Psoas muscle (tissue), 8 donors: ENCODE measurements around the gene NBEA. TPM values are rescaled to one million over a fixed set of nuclear protein-coding genes. Genes with fewer than 3 reads are reported as not detected.
"Not testable (repeated sequence)": the region's sequence is repeated elsewhere in the genome, so short reads cannot be mapped to it uniquely, and the experiment has no call there.

Source experiments
- ATAC-seq, 4 donors: fragments of 200-7000 bp; cut with Tn5 transposase; one replicate each; pipeline ENCODE4 v1.9.1; 2020; ENCODE audit warnings: moderate library complexity in 3 of 4, mild to moderate bottlenecking in 2 of 4
- DNase-seq, 2 donors: peaks; one replicate each; pipeline ENCODE4 v3.0.0-alpha.2; 2020
- H3K27ac ChIP-seq: fragments of 200-600 bp; one replicate; pipeline ENCODE4 v1.8.0; 2022
- H3K27me3 ChIP-seq, 3 donors: fragments of 200-600 bp in 1 of 3; one replicate each; pipeline versions ENCODE4 v1.6.1 to v1.8.0; 2013 to 2022; ENCODE audit warnings: low read length in 2 of 3, mild to moderate bottlenecking in 2 of 3, moderate library complexity in 1 of 3; ENCODE audit not compliant: insufficient read depth in 3 of 3
- H3K36me3 ChIP-seq, 2 donors: fragments of 200-600 bp in 1 of 2; one replicate each; pipeline versions ENCODE4 v1.6.1 to v1.8.0; 2013 to 2022; ENCODE audit warnings: low read depth in 1 of 2, mild to moderate bottlenecking in 1 of 2, moderate library complexity in 1 of 2; ENCODE audit not compliant: insufficient read depth in 1 of 2
- H3K4me1 ChIP-seq: fragments of 200-600 bp; one replicate; pipeline ENCODE4 v1.8.0; 2022
- H3K4me3 ChIP-seq: fragments of 200-600 bp; one replicate; pipeline ENCODE4 v1.8.0; 2022; ENCODE audit warnings: mild to moderate bottlenecking
- H3K9me3 ChIP-seq: fragments of 200-600 bp; one replicate; pipeline ENCODE4 v1.8.0; 2022
- WGBS, 3 donors: extraction: QIAGEN DNeasy Blood & Tissue Kit; methylation state at CpG; one replicate each; pipeline versions ENCODE4 v1.1.6 to v1.1.7; 2013; 5-methylcytosine and 5-hydroxymethylcytosine counted together
- intact Hi-C, 2 donors: fragments of 100-400 bp; cut with DNase I; formaldehyde crosslinking; loops; one replicate each; pipeline versions ENCODE4 v1.11.0 to v1.14.2; 2022
- polyA plus RNA-seq, 3 donors: library from polyadenylated mRNA; stranded (reverse); fragments of 200-250 nt; gene quantifications; one replicate each; pipeline ENCODE4 v1.2.3, GENCODE V29; 2013
- total RNA-seq, 4 donors: library from RNA; stranded (reverse); fragmentation: NEBNext Ultra II Directional in 2 of 4; extraction: Animal tissue kit (Norgen Biotek cat#: 25700) in 2 of 4; gene quantifications; one replicate each; pipeline versions ENCODE4 v1.2.1 to v1.2.4, GENCODE V29; 2021 to 2023
- TF ChIP-seq, protein P1 (sequence below): fragments of 200-600 bp; IDR thresholded peaks from one replicate; pipeline ENCODE4 v1.8.0; 2022; ENCODE audit warnings: antibody characterized with exemption
- donor health status: healthy with polysubstance abuse.
- donor health status: DM: no; HTN: no; CAD: no; lungs with moderate emphysema.
- donor health status: Bipolar disorder and iron deficiency.
- donor health status: healthy.
- donor health status: DM: yes; HTN: yes; CAD: no.
- donor health status: DM: no; HTN: no; CAD: no.
- donor health status: DM: no; HTN: no; CAD: no.
- donor health status: DM: yes; HTN: yes; CAD: no.

Gene NBEA
- total and polyA plus RNA-seq, 7 donors: 0.99 to 5.3 (median 1.5) TPM

DNA sequence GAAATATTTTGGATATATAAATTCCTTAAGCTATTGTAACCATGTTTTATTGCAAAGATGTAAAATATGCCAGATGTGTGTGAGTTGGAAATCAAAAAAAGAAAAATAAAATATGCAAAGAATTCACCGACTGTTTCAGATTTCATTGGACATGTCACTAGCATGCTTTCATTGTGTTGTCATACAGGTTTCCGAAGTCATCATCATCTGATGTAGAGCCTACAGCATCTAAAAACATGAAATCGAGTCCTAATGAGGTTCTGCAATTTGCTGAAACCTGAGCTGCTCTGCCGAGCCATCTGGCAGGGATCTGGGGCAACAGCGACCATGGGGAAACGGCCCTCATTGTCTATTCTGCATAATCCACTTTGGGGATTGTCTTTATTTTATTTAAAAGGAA, 730.5 kb downstream of the NBEA start:
- Histone ChIP-seq H3K27ac (no peak overlapping the region), H3K36me3 (peaks cover 0 to 10% of the 10 kb centered on the region in 2 donors), H3K9me3 (no peaks in the 10 kb centered on the region), H3K4me1 (no peaks in the 10 kb centered on the region), H3K27me3 (no peaks in the 10 kb centered on the region), H3K4me3 (no peak overlapping the region)
- DNase-seq (no peak), ATAC-seq (no peak)
- TF ChIP-seq, protein P1, sequence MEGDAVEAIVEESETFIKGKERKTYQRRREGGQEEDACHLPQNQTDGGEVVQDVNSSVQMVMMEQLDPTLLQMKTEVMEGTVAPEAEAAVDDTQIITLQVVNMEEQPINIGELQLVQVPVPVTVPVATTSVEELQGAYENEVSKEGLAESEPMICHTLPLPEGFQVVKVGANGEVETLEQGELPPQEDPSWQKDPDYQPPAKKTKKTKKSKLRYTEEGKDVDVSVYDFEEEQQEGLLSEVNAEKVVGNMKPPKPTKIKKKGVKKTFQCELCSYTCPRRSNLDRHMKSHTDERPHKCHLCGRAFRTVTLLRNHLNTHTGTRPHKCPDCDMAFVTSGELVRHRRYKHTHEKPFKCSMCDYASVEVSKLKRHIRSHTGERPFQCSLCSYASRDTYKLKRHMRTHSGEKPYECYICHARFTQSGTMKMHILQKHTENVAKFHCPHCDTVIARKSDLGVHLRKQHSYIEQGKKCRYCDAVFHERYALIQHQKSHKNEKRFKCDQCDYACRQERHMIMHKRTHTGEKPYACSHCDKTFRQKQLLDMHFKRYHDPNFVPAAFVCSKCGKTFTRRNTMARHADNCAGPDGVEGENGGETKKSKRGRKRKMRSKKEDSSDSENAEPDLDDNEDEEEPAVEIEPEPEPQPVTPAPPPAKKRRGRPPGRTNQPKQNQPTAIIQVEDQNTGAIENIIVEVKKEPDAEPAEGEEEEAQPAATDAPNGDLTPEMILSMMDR: no peak
- 36 to 48% (median 42%) methylated on average over 6 of the region's 6 CpGs for WGBS, 3 donors
- intact Hi-C loops: no loop called here

DNA sequence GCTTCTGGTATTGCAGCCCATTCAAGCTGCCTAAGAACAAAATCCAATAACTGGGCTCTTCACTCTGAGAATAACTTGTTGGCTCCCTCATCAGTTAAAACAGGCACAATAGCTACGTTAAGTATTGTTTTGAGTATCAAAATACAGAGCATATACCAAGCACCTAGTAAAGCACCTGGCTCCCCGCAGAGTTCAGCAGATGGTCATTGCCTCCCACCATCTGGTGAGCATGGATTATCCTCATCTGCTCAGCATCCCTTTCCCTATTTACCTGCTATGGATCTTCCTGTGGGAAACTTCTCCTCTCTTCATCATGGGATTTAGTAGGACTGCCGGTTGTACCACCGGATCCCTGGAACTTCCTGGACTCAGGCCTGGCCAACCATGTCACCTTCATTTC, 733.6 kb downstream of the NBEA start:
- H3K27ac ChIP-seq: no peak overlapping the region
- 88 to 94% (median 91%) methylated on average over 4 of the region's 4 CpGs for WGBS, 3 donors
- no peaks in the 10 kb centered on the region for H3K9me3 ChIP-seq
- H3K27me3 ChIP-seq: no peaks in the 10 kb centered on the region
- TF ChIP-seq, protein P1: no peak
- no peak overlapping the region for H3K4me3 ChIP-seq
- no peak for DNase-seq
- ATAC-seq: no peak
- intact Hi-C loops: no loop called here
- peaks cover 0 to 5% of the 10 kb centered on the region in 2 donors for H3K36me3 ChIP-seq
- H3K4me1 ChIP-seq: no peaks in the 10 kb centered on the region

DNA sequence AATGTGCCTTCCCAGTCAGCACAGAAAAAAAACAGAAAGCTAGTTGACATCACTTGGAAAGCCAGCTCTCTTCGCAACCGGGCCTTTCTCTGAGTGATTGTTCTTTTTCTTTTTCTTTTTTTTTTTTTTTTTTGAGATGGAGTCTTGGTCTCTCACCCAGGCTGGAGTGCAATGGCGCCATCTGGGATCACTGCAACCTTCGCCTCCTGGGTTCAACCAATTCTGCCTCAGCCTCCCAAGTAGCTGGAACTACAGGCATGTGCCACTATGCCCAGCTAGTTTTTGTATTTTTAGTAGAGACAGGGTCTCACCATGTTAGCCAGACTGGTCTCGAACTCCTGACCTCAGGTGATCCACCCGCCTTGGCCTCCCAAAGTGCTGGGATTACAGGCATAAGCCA, 735.8 kb downstream of the NBEA start:
- H3K9me3 ChIP-seq, intact Hi-C loops, H3K27me3 ChIP-seq, ATAC-seq, H3K27ac ChIP-seq, H3K36me3 ChIP-seq, H3K4me1 ChIP-seq, H3K4me3 ChIP-seq, DNase-seq: not testable (repeated sequence)
- whole genome bisulfite sequencing, 3 donors: 76 to 89% (median 78%) methylated on average over 6 of the region's 6 CpGs

DNA sequence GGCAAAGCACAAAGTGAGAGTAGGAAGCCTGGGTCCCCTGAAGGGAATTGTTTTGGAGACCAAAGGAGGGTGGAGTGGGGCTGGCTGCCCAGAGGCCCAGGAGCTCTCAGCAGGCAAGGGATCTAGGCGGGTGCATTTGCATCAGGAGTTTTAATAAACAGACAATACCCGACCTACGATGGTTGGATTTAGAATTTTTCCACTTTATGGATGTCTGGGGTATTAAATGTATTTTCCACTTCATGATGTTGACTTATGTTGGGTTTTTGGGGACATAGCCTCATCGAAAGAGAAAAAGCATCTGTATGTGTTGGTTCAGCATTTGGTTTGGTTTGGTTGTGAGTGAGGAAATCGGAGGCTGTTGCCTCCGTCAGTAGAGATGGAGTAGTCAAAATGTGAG, 739.6 kb downstream of the NBEA start:
- Histone ChIP-seq H3K27me3 (no peaks in the 10 kb centered on the region), H3K9me3 (no peaks in the 10 kb centered on the region), H3K4me1 (no peaks in the 10 kb centered on the region), H3K4me3 (no peak overlapping the region), H3K36me3 (no peaks in the 10 kb centered on the region), H3K27ac (no peak overlapping the region)
- intact Hi-C loops: no loop called here
- WGBS, 3 donors: 90 to 94% (median 91%) methylated on average over 6 of the region's 6 CpGs
- TF ChIP-seq, protein P1: no peak
- ATAC-seq (no peak), DNase-seq (no peak)

DNA sequence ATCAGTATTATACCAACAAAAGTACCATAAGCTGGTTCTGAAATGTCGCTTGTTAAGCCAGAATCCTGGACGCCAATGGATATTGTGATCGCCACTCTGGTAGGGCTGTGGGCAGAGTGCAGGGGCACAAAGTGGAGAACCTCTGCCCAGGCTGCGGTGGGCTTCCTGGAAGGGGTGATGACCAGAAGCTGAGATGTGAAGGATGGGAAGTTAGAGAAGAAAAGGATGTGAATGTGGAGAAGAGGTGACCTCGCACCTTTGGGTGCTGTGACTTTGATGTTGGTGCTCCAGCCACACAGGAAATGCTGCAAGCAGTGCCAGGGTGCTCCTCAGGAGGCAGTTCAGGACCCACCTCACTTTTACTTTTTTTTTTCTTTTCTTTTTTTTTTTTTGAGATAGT, 742.4 kb downstream of the NBEA start:
- 93 to 96% (median 95%) methylated on average over 5 of the region's 5 CpGs for WGBS, 3 donors
- H3K27me3 ChIP-seq: no peaks in the 10 kb centered on the region
- no peak overlapping the region for H3K4me3 ChIP-seq
- no peak for ATAC-seq
- no peaks in the 10 kb centered on the region for H3K4me1 ChIP-seq
- no peaks in the 10 kb centered on the region for H3K36me3 ChIP-seq
- H3K9me3 ChIP-seq: no peaks in the 10 kb centered on the region
- no peak overlapping the region for H3K27ac ChIP-seq
- DNase-seq: no peak
- intact Hi-C loops: no loop called here
- TF ChIP-seq, protein P1: no peak
